LHCN-M2 (cell line): ENCODE data around the gene TPP2. TPM values are rescaled to one million over a fixed set of nuclear protein-coding genes. Genes with fewer than 3 reads are reported as not detected.

Source experiments
- DNase-seq: peaks from one replicate; pipeline ENCODE4 v3.0.0-alpha.2; 2012; ENCODE audit warnings: low read depth
- total RNA-seq: library from RNA; depleted of rRNA; stranded (reverse); fragments of >200 nt; gene quantifications from 2 replicates; pipeline ENCODE4 v1.2.3, GENCODE V29; 2014

TPP2 gene
- total RNA-seq, 1 experiment from 2014 or later = 56.9 TPM

DNA sequence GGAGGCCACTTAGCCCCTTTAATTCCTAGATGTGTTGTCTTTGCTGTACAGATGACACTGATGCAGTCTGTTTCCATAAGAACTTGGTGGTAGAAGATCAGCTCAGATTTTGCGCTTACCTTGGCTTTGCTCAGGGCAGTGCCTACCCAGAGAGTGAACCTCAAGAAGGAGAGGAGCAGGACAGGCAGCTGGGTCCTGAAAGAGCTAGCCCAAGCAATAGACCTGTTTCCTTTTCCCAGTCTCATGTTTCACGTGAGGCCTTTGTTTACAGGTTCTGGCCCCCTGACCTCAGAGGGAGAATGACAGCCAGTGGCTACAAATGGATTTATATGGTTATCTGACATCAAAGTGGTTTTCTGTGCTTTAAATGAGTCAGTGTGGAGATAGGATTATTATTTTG is 58.0 kb downstream of the TPP2 start:
- DNase-seq = no peak

DNA sequence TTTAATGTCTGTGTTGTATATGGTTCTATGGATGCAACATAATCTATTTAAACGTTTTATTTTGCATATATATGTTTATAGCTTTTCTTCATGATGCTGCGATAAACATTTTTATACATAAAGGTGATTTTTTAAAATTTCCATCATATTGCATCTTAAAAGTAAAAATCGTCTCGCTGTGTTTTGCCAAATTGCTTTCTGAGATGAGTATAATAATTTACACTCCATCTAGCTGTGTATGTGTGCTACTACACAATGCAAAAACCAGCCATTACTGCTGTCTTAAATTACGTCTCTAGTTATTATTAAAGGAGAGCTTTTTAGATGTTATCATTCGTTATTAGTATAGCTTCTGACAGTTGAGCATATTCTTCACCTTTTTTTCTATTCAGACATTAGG is 60.8 kb downstream of the TPP2 start:
- DNase-seq = no peak

- no peak for DNase-seq
These were observed 61.9 kb downstream of the TPP2 start for GRCh38 chr13:102658660-102659059.

DNA sequence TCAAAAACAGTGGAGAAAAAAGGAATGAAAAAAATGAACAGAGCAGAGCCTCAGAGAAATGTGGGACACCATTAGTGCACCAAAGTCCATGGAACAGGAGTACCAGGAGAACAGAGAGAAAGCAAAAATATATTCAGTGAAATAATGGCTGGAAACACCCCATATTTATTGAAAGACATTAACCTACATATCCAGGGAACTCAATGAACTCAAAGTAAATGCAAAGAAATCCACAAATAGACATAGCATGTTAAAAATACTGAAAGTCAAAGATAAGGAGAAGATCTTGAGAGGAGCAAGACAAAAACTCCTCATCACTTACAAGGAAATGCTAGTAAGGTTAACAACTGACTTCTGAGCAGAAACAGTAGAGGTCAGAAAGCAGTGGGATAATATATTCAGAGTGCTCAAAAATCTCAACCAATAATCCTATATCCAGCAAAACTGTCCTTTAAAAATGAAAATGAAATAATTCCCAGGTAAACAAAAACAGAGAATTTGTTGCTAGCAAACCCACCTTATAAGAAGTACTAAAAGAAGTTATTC is 62.5 kb downstream of the TPP2 start:
- DNase-seq = no peak

DNA sequence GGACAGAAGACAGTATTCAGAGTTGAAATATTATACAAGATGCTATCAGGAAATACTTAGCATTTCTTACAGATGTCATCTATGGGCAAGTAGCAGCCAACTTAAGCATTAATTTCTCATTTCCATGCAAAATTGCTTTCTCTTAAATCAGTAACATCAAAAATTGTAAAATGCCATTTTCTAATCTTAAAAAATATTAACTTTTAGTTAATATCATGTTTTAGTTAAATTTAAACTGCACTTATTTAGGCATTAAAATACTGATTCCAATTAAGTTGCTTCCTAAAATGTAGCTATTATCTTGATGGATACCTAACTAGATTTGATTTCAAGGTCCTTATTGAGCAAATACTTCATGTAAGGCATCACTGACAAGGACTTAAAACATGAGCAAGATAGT is 70.2 kb downstream of the TPP2 start:
- DNase-seq = no peak

DNA sequence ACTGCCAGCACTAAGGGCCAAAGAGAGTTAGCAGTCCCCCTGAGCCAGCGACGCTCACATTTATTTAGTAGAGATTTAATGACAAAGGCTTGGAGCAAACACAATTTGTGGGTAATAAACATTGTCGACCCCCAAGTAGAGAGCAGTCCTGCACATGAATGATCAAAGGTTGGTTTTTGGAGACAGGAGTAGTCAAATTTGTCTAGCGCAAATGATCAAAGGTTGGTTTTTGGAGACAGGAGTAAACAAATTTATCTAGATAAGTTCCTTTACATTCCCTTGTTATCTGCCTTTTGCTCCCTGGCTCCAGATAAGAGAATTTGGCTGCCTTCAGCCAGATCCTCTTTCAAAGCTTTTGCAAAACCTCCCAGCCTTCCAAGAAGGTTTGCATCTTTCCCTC is 71.1 kb downstream of the TPP2 start:
- no peak for DNase-seq

GRCh38 chr13:102670130-102670529 is 73.3 kb downstream of the TPP2 start:
- DNase-seq = no peak

GRCh38 chr13:102675115-102675514 is 78.3 kb downstream of the TPP2 start:
- DNase-seq = no peak

DNA sequence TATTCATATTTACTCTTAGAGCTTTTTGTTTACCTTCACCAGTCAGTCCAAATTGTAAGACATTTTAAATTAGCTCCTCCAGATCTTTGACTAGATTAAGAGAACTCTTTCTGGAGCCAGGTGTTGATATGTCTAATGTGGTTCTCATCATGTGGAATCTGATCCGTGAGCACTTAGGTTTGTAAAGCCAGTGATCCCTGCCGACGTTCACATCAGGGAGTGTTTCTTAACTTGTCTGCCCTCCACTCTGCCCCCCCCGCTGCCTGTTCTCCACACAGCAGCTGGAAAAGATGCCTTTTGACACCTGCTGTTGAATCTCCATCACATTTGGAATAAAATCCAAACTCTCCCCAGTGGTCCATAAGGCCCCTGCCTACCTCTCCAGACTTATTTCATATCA is 80.3 kb downstream of the TPP2 start:
- no peak for DNase-seq

DNA sequence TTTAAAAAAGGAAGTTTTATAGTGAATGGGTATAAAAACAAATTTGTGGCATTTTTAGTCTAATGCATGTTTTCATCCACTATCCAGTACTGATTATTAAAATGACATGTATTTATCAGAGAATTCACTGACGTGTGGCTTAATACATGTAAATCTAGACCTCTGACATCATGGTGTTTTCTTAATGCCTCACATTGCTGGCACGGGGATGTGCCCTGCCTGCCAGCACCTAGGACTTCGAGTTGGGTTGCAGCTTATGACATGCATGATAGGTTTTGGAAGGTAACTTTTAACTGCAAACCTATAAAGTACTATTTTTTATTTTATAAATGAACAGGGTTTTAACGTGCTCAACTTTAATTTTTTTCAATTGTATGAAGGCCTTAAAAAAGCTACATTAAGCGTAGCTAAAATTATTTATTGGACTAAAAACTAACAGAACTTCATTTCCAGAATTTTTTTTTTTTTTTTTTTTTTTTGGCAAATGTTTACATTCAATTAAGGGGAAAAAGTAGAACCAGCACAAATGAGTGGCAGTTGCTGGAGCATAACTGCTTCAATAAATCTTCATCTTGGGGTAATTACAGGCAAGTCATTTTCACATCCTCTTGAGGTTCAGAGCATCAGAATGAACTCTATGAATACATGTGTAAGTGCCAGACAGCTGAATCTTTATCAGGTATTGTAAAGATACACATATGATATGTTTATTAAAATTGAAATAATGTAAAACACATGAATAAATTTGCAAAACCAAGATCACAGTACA is 81.7 kb downstream of the TPP2 start:
- DNase-seq = no peak

DNA sequence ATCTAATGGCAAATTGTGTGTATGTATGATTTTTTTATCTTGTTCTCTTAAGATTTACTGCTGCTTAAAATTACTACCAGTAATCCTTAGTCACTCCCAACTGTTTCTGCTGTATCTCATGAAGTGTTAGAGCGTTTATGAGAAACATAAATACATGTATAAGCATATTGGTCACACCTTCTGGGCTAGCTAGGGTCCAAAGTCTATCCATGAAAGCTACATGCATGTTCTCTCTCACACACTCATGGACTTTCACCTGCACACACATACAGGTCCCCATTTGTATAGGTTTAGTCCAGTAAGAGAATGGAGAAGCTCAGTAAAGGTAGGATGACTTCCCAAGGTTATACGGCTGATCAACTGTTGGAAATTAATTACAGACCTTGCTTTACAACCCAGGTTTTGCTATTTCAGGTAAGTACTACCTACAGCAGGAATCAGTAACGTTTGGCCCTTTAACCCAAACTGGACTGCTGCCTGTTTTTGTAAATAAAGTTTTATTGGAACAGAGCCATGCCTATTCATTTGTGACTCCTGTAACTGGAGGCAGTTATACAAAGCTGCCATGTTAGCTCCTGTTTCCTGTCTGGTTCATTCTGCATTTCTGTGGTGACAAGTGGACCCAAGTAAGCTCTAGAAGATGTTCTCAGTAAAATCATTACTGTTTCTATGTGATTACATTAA is 82.8 kb downstream of the TPP2 start:
- no peak for DNase-seq

GRCh38 chr13:102680133-102680717 is 83.4 kb downstream of the TPP2 start:
- DNase-seq = no peak

DNA sequence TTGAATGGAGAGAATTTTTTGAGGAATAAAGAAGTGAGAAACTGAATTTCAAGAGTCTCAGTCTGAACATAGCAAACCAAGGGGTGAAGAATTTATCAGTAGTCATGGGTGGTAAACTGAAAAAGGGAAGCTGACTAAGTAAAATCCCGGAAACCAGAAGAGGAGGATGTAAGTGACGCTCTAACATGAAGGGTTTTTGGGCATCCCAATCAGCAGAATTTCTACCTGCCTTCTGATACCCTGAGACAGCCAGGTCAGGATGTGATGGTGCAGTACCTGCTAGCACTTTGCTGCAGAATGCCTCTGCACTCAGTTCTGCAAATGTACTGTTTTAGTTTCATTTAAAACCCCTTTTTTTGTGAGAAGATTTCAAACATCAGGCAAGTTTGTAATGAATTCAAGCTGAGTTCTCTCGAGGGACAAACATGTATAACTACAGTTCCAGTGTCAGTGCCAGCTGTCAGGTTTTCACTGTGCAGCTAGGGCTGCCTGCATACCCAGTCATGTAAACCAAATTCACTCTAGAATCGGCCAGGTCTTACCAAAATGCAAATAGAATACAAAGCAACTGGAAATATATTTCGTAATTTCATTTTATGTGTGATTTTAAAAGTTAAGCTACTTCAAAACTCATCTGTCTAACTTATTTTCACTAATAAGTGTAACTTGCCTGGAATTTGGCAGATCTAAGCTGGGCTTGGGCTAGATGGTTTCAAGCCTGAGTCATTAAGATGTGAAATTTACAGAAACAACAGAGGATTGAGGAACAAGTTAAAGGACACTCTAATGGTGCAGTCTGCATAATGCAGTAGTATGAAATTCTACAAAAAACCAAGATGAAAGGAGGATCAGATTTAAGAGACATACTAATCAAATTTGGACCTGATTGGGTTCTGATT is 84.3 kb downstream of the TPP2 start:
- peak; percentile 16 for DNase-seq

- no peak for DNase-seq
These were observed 85.4 kb downstream of the TPP2 start for GRCh38 chr13:102682211-102682610.

DNA sequence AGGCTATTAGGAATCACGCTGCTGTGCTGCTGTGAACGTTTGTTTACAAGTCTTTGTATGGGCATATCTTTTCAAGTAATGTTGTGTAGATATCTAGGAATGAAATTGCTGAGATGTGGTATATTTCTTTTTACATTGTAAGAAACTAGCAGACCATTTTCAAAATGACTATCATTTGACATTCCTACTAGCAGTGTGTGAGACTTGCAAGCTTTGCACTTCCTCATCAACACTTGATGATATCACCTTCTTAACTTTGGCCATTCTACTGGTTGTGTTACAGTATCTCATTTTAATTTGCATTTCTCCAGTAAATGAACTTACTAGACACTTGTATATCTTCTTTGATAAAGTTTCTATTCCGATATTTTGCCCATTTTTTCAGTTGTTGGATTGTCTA is 85.9 kb downstream of the TPP2 start:
- no peak for DNase-seq

DNA sequence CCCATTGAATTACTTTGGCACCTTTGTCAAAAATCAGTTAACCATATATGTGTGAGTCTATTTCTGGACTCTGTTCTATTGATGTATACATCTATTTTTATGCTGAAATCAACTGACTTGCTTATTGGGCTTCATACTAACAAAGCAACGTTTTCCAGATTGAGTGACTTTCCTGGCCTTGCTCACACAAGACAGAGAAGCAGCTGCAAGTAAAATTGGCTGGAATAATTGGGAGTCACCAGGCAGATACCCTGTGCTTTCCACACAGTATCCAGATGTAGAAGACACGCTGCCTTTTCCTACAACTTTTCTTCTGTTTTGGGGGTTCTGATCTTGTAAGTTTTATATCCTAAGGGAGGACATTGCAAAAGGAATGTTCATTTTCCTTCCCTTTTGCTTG is 86.9 kb downstream of the TPP2 start:
- no peak for DNase-seq

DNA sequence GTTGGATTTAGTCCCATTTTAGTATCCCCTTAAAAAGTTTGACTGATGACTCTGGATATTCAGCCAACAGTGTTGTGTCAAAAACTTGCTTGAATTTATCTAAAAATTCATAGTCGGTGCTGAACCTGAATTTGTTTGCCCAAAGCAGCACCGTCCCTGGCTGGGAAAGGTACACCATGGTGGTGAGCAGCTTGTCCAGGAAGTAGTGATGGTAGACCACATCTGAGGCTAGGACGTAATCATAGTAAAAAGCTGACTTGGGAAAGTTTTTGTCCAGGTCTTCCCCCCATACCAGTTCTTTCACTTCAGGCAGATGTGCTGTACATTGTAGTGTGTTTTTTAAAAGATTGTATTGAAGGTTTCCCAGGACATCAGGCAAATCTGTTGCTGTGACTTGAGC is 89.2 kb downstream of the TPP2 start:
- DNase-seq = no peak

DNA sequence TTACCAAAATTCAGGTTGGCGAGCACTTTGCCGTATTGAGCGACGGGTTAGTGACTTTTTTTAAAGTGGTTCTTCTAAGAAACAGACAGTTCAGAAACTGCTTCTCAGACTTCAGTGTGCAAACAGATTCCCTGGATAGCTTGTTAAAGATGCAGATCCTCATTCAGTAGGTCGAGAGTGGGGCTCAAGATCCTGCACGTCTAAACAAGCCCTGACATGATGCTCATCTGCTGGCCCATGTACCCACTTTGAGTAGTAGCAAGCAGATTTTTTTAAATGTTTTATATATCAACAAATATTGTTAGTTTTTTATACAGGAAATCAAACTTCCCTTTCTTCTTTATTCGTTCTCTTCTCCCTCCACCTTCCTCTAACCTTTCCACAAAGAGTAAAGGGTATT is 90.7 kb downstream of the TPP2 start:
- no peak for DNase-seq

- no peak for DNase-seq
These were observed 91.7 kb downstream of the TPP2 start for GRCh38 chr13:102688306-102688973.

DNA sequence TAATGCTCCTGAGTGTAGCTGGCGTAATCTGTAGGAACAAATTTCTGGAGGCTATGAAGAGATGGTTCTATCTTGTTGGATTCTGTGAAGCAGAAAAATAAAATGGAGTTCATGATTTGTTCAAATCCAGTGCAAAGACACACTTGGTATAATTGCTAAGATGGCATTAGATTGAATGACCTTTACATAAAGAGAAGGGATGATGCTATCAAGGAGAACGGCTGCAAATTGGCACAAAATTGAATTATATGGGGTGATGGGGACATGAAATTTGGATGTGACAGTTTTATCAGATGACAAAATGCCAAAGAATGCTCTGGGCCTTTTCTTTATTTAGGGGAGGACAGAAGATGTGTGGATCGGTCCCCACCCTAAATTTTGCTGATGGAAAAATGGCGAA is 94.1 kb downstream of the TPP2 start:
- no peak for DNase-seq

DNA sequence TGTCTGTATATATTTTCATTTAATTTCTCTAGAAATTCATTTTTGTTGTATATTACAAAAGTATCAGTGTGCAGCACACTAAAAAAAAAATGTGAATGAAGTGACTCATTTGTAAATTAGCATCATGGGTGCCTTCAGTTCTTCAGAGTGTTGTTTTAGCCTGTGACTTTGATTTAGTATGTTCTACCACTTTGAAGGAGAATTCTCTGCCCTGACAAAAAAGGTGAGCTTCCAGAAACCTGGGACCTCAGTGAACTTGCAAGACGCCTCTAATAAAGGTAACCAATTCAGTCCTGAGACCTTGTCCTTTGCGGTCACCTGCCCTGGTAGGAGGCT is 95.7 kb downstream of the TPP2 start:
- no peak for DNase-seq
